Suppressor macrophage treated with lipopolysaccharide for 4 hours (primary cell): ENCODE data around the gene ATP5PB.

Experiments used
- DNase-seq: peaks from one replicate; pipeline ENCODE4 v3.0.0-alpha.2; 2020

ATP5PB gene

GRCh38 chr1:111509997-111510375, 60.7 kb downstream of the ATP5PB start:
- DNase-seq = no peak

DNA sequence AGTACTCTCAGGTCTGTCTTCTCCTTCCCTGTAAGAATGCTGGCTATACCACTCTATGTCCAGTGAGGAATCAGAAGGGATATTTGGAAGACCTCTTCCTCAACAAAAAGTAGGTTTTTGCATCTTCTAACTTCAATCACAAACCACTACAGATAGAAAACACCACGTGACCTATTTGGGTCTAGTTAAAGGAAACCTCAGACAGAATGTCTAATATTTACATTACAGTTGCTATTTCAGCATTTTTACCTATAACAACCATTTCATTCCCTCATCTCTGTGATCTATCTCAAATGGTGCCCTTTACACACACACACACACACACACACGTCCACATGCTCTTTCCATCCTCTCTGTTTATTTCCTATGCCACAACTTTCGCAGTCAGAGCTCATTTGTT, 62.1 kb downstream of the ATP5PB start:
- no peak for DNase-seq
